ENCODE measurements around the gene TREML4.
A peak's percentile ranks its signal among the peaks of the same experiment; 100 is the strongest.
"Not testable (repeated sequence)": the region's sequence is repeated elsewhere in the genome, so short reads cannot be mapped to it uniquely, and the experiment has no call there.

Gene TREML4

DNA sequence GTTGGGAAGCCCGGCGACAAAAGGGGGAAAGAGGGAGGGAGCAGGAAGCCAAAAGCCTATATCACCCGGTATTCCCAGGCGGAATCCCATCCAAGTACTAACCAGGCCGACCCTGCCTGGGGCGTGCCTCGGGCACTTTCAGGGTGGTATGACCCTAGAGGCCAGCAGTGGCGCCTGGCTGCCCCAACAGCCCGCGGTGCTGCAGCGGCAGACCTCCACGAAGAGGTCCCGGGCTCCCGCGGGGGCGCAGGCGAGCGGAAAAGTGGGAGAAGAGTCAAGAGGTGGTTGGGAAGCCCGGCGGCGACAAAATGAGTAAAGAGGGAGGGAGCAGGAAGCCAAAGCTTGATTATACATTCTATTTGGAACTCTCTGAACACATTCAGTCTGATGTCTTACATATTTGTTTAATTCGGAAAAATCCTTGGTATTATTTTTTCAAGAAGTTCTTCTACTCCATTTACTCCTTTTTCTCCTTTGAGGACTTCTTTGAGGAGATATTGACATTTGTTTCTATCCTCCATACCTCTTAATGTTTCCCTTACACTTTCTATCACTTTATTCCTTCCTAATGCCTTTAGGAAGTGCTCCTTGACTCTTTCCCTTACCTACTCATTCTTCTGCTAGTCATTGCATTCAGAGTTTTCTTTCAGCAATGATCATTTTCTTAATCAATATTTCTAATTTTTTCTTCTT is 11.5 kb downstream of the TREML4 start:
- Histone ChIP-seq H3K9me3 (ENCODE audit: insufficient read depth, low read length) (no peaks in the 10 kb centered on the region), H3K27me3 (ENCODE audit: insufficient read depth, insufficient read length) (no peaks in the 10 kb centered on the region), H3K36me3 (ENCODE audit: insufficient read depth, insufficient read length, low read length) (no peaks in the 10 kb centered on the region), H3K4me1 (ENCODE audit: insufficient read depth, insufficient read length) (no peaks in the 10 kb centered on the region), H3K9ac (ENCODE audit: insufficient read length, low read depth) (no peak overlapping the region), H3K4me3 (ENCODE audit: insufficient read length, low read depth) (peak overlapping the region; percentile 26)
- TF ChIP-seq SUZ12 (IDR thresholded peaks at IDR 0.05; ENCODE audit: extremely low read depth, insufficient read depth, insufficient read length) (no peak), ZNF274 (IDR thresholded peaks at IDR 0.05; ENCODE audit: low read depth, low read length) (no peak), YY1 (IDR thresholded peaks at IDR 0.05; ENCODE audit: insufficient read depth, insufficient read length) (no peak)
- DNase-seq (ENCODE audit: low read depth, low spot score) = peak; percentile 30

DNA sequence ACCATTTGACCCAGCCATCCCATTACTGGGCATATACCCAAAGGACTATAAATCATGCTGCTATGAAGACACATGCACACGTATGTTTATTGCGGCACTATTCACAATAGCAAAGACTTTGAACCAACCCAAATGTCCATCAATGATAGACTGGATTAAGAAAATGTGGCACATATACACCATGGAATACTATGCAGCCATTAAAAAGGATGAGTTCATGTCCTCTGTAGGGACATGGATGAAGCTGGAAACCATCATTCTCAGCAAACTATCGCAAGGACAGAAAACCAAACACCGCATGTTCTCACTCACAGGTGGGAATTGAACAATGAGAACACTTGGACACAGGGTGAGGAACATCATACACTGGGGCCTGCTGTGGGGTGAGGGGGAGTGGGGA is 18.4 kb downstream of the TREML4 start:
- not testable (repeated sequence) for DNase-seq (ENCODE audit: low read depth, low spot score); H3K9me3 ChIP-seq (ENCODE audit: insufficient read depth, low read length); H3K27me3 ChIP-seq (ENCODE audit: insufficient read depth, insufficient read length); H3K9ac ChIP-seq (ENCODE audit: insufficient read length, low read depth); H3K4me3 ChIP-seq (ENCODE audit: insufficient read length, low read depth); H3K36me3 ChIP-seq (ENCODE audit: insufficient read depth, insufficient read length, low read length); H3K4me1 ChIP-seq (ENCODE audit: insufficient read depth, insufficient read length)

DNA sequence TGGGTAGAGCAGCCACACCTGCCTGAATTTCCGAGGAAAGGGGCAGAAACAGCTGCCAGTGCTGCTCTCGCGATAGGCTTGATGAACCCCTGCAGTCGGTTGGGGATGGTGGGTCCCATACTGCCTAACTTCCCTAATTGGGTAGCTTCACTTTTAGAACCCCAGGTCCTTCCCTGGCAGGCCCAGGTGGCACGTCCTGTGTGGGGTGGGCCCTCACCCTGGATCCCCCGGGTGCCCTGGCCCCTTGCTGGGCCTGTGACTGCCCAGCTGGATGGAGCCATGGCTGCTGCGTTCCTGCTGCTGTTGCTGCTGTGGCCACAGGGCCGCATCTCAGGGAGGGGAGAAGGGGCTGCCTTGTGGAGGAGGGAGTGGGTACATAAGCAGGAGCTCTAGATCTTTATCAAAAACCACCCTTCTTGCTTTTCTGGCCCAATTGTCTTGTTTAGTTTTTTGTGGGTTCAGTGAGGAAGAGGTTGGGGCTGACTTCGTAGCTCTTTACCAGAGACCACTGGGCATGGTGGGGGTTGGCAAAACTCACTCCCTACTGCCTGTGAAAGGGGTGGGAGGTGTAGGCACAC is 19.2 kb downstream of the TREML4 start:
- H3K4me3 ChIP-seq (ENCODE audit: insufficient read length, low read depth) = no peak overlapping the region
- no peak overlapping the region for H3K9ac ChIP-seq (ENCODE audit: insufficient read length, low read depth)
- no peak for TF ChIP-seq ZNF274 (IDR thresholded peaks at IDR 0.05; ENCODE audit: low read depth, low read length)
- no peak for TF ChIP-seq SUZ12 (IDR thresholded peaks at IDR 0.05; ENCODE audit: extremely low read depth, insufficient read depth, insufficient read length)
- no peak for TF ChIP-seq YY1 (IDR thresholded peaks at IDR 0.05; ENCODE audit: insufficient read depth, insufficient read length)
- no peaks in the 10 kb centered on the region for H3K27me3 ChIP-seq (ENCODE audit: insufficient read depth, insufficient read length)
- H3K9me3 ChIP-seq (ENCODE audit: insufficient read depth, low read length) = no peaks in the 10 kb centered on the region
- H3K36me3 ChIP-seq (ENCODE audit: insufficient read depth, insufficient read length, low read length) = no peaks in the 10 kb centered on the region
- no peaks in the 10 kb centered on the region for H3K4me1 ChIP-seq (ENCODE audit: insufficient read depth, insufficient read length)
- DNase-seq (ENCODE audit: low read depth, low spot score) = no peak

DNA sequence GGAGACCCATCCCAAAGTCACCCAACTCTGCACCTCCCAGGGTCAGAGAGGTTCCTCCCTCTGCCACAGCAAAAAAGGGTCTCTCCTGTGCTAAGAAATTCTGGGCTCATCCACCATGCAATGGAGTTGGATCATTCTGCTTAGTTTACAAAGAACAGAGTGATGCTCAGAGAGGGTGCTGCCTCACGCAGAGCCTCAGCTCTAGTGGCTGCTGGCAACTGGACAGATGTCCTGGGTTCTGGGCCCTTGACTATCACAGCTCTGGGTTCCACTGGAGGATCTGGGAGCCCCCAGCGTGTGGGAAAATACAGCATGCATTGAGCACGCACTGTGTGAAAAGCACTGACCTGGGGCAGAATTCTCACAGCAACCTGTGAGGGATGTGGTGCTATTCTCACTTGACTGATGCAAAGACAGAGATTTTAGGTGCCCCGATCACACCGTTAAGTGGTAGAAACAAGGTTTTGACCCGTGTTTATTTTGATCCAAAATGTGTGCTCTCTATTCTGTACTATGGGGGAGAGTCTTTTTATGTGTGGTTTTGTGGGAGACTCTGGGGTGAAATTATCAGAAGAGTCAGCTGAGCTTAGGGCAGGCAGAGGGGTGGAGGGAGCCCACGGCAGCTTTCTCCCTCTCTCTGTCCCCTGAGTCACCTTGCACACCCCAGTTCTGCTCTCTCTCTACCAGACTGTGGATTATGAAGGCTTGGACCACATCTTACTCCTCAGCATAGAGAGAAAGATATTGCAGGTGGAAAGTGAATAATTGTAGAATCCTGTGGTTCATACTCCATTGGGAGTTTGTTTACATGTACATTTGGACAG is 19.9 kb downstream of the TREML4 start:
- DNase-seq (ENCODE audit: low read depth, low spot score) = no peak
- Histone ChIP-seq H3K9ac (ENCODE audit: insufficient read length, low read depth) (no peak overlapping the region), H3K36me3 (ENCODE audit: insufficient read depth, insufficient read length, low read length) (no peaks in the 10 kb centered on the region), H3K27me3 (ENCODE audit: insufficient read depth, insufficient read length) (no peaks in the 10 kb centered on the region), H3K4me1 (ENCODE audit: insufficient read depth, insufficient read length) (no peaks in the 10 kb centered on the region), H3K4me3 (ENCODE audit: insufficient read length, low read depth) (no peak overlapping the region), H3K9me3 (ENCODE audit: insufficient read depth, low read length) (no peaks in the 10 kb centered on the region)
- TF ChIP-seq YY1 (IDR thresholded peaks at IDR 0.05; ENCODE audit: insufficient read depth, insufficient read length) = no peak
- no peak for TF ChIP-seq ZNF274 (IDR thresholded peaks at IDR 0.05; ENCODE audit: low read depth, low read length)
- TF ChIP-seq SUZ12 (IDR thresholded peaks at IDR 0.05; ENCODE audit: extremely low read depth, insufficient read depth, insufficient read length) = no peak

DNA sequence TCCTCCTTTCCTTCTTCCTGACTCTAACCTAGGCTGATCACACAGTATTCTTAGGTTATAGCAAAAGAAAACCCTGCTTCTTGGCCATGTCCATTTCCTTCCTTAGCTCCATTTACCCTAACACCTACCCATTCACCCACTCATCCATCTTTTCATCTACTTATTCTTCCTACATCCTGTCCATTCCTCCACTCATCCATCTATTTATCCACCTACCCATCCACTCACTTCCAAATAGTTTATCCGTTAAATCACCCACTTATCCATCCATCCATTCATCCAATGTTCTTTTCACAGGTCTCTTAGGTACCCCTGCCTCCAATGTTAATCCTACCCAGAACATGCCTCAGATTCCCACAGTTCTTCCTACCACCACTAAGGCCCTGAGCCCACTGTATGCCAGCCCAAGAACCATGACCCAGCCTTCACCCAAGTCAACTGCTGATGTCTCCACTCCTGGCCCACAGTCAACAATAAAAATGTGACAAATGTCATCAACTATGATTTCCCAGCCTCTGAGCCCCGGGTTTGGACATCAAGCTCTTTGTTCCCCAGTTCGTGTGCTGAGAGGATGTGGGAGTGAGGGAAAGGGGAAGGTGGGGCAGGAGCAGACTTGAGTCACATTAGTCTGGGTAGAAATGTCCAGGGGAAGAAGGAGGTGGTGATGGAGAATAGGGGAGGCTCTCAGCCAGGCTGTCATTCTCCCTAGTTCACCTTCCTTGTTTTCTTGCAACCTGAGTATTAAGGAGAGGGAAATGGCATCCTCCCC is 24.4 kb downstream of the TREML4 start:
- no peaks in the 10 kb centered on the region for H3K9me3 ChIP-seq (ENCODE audit: insufficient read depth, low read length)
- H3K36me3 ChIP-seq (ENCODE audit: insufficient read depth, insufficient read length, low read length) = no peaks in the 10 kb centered on the region
- DNase-seq (ENCODE audit: low read depth, low spot score) = no peak
- H3K27me3 ChIP-seq (ENCODE audit: insufficient read depth, insufficient read length) = no peaks in the 10 kb centered on the region
- H3K4me1 ChIP-seq (ENCODE audit: insufficient read depth, insufficient read length) = no peaks in the 10 kb centered on the region
- H3K9ac ChIP-seq (ENCODE audit: insufficient read length, low read depth) = no peak overlapping the region
- no peak overlapping the region for H3K4me3 ChIP-seq (ENCODE audit: insufficient read length, low read depth)
- TF ChIP-seq YY1 (IDR thresholded peaks at IDR 0.05; ENCODE audit: insufficient read depth, insufficient read length) (no peak), SUZ12 (IDR thresholded peaks at IDR 0.05; ENCODE audit: extremely low read depth, insufficient read depth, insufficient read length) (no peak), ZNF274 (IDR thresholded peaks at IDR 0.05; ENCODE audit: low read depth, low read length) (no peak)

DNA sequence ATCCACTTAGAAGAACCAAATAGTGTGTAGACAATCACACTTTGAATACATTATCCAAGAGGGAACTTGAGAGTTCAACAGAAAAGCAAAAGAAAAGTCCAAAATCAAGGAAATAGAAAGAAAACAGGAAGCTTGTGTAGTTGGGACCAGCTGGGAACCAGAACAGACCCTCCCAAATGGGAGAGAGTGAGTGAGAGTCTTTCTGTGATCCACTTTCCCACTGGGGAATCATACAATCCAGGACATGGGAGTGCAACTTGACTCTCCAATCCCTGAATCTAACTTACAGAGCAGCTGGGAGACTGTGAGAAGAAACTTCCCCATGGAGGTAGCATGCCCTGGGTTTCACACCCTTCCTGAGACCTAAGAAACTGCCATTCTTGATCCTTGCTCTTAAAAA is 27.0 kb downstream of the TREML4 start:
- TF ChIP-seq SUZ12 (IDR thresholded peaks at IDR 0.05; ENCODE audit: extremely low read depth, insufficient read depth, insufficient read length) (no peak), ZNF274 (IDR thresholded peaks at IDR 0.05; ENCODE audit: low read depth, low read length) (no peak)

More for the DNA sequence above, 27.0 kb downstream of the TREML4 start:
- Histone ChIP-seq H3K36me3 (ENCODE audit: insufficient read depth, insufficient read length, low read length) (no peaks in the 10 kb centered on the region), H3K9ac (ENCODE audit: insufficient read length, low read depth) (no peak overlapping the region), H3K27me3 (ENCODE audit: insufficient read depth, insufficient read length) (no peaks in the 10 kb centered on the region), H3K4me1 (ENCODE audit: insufficient read depth, insufficient read length) (no peaks in the 10 kb centered on the region), H3K9me3 (ENCODE audit: insufficient read depth, low read length) (peaks cover 9% of the 10 kb centered on the region; the same call in 1 of the 2 replicates), H3K4me3 (ENCODE audit: insufficient read length, low read depth) (no peak overlapping the region)
- DNase-seq (ENCODE audit: low read depth, low spot score) = no peak
